PFSK-1 (cell line): ENCODE data around the gene ASB16.

Experiments used
- FOXP2 ChIP-seq: optimal IDR thresholded peaks from 2 replicates; pipeline ENCODE3; 2011; ENCODE audit warnings: borderline replicate concordance, control low read depth, inconsistent platforms; ENCODE audit not compliant: insufficient read depth; ENCODE audit errors: extremely low read length, extremely low read depth
- POLR2AphosphoS5 ChIP-seq: IDR thresholded peaks from 2 replicates; pipeline ENCODE4 v1.6.1; 2012; ENCODE audit warnings: low read depth, mild to moderate bottlenecking, control low read depth, low read length, moderate library complexity
- REST ChIP-seq, 2 experiments: IDR thresholded peaks; 2 replicates each; pipeline versions ENCODE4 v1.6.1 to v1.8.0; 2011 to 2012; ENCODE audit warnings: low read depth in 2 of 2, low read length in 2 of 2, control low read depth in 1 of 2, inconsistent platforms in 1 of 2, mild to moderate bottlenecking in 1 of 2, moderate library complexity in 1 of 2; ENCODE audit not compliant: insufficient read depth in 1 of 2
- SIN3A ChIP-seq: IDR thresholded peaks from 2 replicates; pipeline ENCODE4 v1.6.1; 2012; ENCODE audit warnings: mild to moderate bottlenecking, low read length, moderate library complexity, borderline replicate concordance; ENCODE audit not compliant: insufficient read depth
- TAF1 ChIP-seq: IDR thresholded peaks from 2 replicates; pipeline ENCODE4 v1.6.1; 2012; ENCODE audit warnings: low read length, control low read depth, borderline replicate concordance; ENCODE audit not compliant: insufficient read depth

ASB16 gene

GRCh38 chr17:44186307-44187130 is 16.0 kb downstream of the ASB16 start, which contains the start of gene TMUB2:
Gene TMUB2 (plus strand): TSS chr17:44186972. CDS start chr17:44187709, 737 bp downstream.
- TF ChIP-seq TAF1 (peak; percentile 91; the same call in 1 of the 2 replicates), FOXP2 (peak; percentile 50), SIN3A (peak; percentile 67; the same call in 1 of the 2 replicates), POLR2AphosphoS5 (peak; percentile 94), REST (IDR thresholded peaks at IDR 0.05; ENCODE audit: insufficient read depth in 1 of 2, low read depth in 2 of 2, low read length in 2 of 2) (0 out of 4 replicates have a peak, but pooled peaks of 1 of the 2 experiments have one; percentile 44)

GRCh38 chr17:44187131-44187899 is 16.8 kb downstream of the ASB16 start:
- TF ChIP-seq FOXP2 (peak; percentile 47), REST (IDR thresholded peaks at IDR 0.05; ENCODE audit: insufficient read depth in 1 of 2, low read depth in 2 of 2, low read length in 2 of 2) (no peak)

GRCh38 chr17:44188576-44189403 is 18.3 kb downstream of the ASB16 start:
- TF ChIP-seq REST (IDR thresholded peaks at IDR 0.05; ENCODE audit: insufficient read depth in 1 of 2, low read depth in 2 of 2, low read length in 2 of 2) (no peak), POLR2AphosphoS5 (no peak), FOXP2 (no peak), SIN3A (no peak), TAF1 (no peak)

- TF ChIP-seq REST (IDR thresholded peaks at IDR 0.05; ENCODE audit: insufficient read depth in 1 of 2, low read depth in 2 of 2, low read length in 2 of 2) (no peak), SIN3A (no peak), POLR2AphosphoS5 (no peak), TAF1 (no peak), FOXP2 (no peak)
These were observed 20.0 kb downstream of the ASB16 start for GRCh38 chr17:44190481-44190880.
